C4-2B (cell line): ENCODE measurements around the gene CLDN17.

ENCODE experiments used
- CTCF ChIP-seq: fragments of 450-650 bp; conservative IDR thresholded peaks from 2 replicates; pipeline ENCODE4 v1.5.1; 2017; ENCODE audit warnings: mild to moderate bottlenecking
- ZFX ChIP-seq: fragments of 450-650 bp; IDR thresholded peaks from 2 replicates; pipeline ENCODE4 v1.6.1; 2017

- TF ChIP-seq CTCF, result no peak
- TF ChIP-seq ZFX, result no peak
Measured at GRCh38 chr21:30153697-30154340, 12.8 kb downstream of the CLDN17 start.
